Measurements from ENCODE around the gene SEMA3A. TPM values are rescaled to one million over a fixed set of nuclear protein-coding genes. Genes with fewer than 3 reads are reported as not detected.
A peak's percentile ranks its signal among the peaks of the same experiment; 100 is the strongest.

Gene SEMA3A
- total RNA-seq, 4 donors from 2014 or later: 27.8 to 39.0 (median 34.5) TPM

GRCh38 chr7:84025332-84025927 lies 169.2 kb downstream of the SEMA3A start:
- WGBS: 40% methylated on average over 3 of the region's 3 CpGs

GRCh38 chr7:84022684-84023308 lies 171.8 kb downstream of the SEMA3A start:
- H3K27me3 ChIP-seq: no peaks in the 10 kb centered on the region
- WGBS: 54% methylated on average over 5 of the region's 5 CpGs
- intact Hi-C loops (cut with DNase I): no loop called here
- H3K4me1 ChIP-seq: peaks cover 9 to 29% (median 27%) of the 10 kb centered on the region in 4 donors
- no peak for DNase-seq (ENCODE audit: extremely low spot score)
- TF ChIP-seq CTCF (IDR thresholded peaks at IDR 0.05) (no peak), EP300 (IDR thresholded peaks at IDR 0.05) (no peak), POLR2AphosphoS5 (IDR thresholded peaks at IDR 0.05) (no peak), POLR2A (IDR thresholded peaks at IDR 0.05; ENCODE audit: low read depth) (no peak)
- H3K4me3 ChIP-seq: no peak overlapping the region
- no peaks in the 10 kb centered on the region for H3K9me3 ChIP-seq
- H3K27ac ChIP-seq (replicated peaks in 1 of 4): no peak overlapping the region
- no peaks in the 10 kb centered on the region for H3K36me3 ChIP-seq

More at GRCh38 chr7:84025332-84025927, 169.2 kb downstream of the SEMA3A start:
- DNase-seq (ENCODE audit: extremely low spot score): no peak
- Histone ChIP-seq H3K36me3 (no peaks in the 10 kb centered on the region), H3K27ac (replicated peaks in 1 of 4) (peak overlapping the region in 3 of 4 donors; percentile 11 to 54 (median 42)), H3K27me3 (no peaks in the 10 kb centered on the region), H3K4me3 (no peak overlapping the region), H3K4me1 (peaks cover 9 to 29% (median 28%) of the 10 kb centered on the region in 4 donors), H3K9me3 (no peaks in the 10 kb centered on the region)
- TF ChIP-seq EP300 (IDR thresholded peaks at IDR 0.05): no peak
- TF ChIP-seq POLR2AphosphoS5 (IDR thresholded peaks at IDR 0.05): peak in 1 of 2 donors; percentile 32
- intact Hi-C loops (cut with DNase I): no loop called here

GRCh38 chr7:84022009-84022408 lies 172.6 kb downstream of the SEMA3A start:
- H3K27ac ChIP-seq (replicated peaks in 1 of 4): no peak overlapping the region

GRCh38 chr7:84021292-84021908 lies 173.2 kb downstream of the SEMA3A start:
- intact Hi-C loops (cut with DNase I): no loop called here
- no peak overlapping the region for H3K27ac ChIP-seq (replicated peaks in 1 of 4)
- WGBS: 82% methylated on average over 6 of the region's 6 CpGs
- TF ChIP-seq POLR2AphosphoS5 (IDR thresholded peaks at IDR 0.05) (no peak), CTCF (IDR thresholded peaks at IDR 0.05) (no peak), EP300 (IDR thresholded peaks at IDR 0.05) (no peak), POLR2A (IDR thresholded peaks at IDR 0.05; ENCODE audit: low read depth) (no peak)
- peaks cover 9 to 31% (median 28%) of the 10 kb centered on the region in 4 donors for H3K4me1 ChIP-seq
- DNase-seq (ENCODE audit: extremely low spot score): no peak
- no peaks in the 10 kb centered on the region for H3K9me3 ChIP-seq
- H3K36me3 ChIP-seq: no peaks in the 10 kb centered on the region
- no peaks in the 10 kb centered on the region for H3K27me3 ChIP-seq
- H3K4me3 ChIP-seq: no peak overlapping the region

More at GRCh38 chr7:84022009-84022408, 172.6 kb downstream of the SEMA3A start:
- Histone ChIP-seq H3K27me3 (no peaks in the 10 kb centered on the region), H3K36me3 (no peaks in the 10 kb centered on the region), H3K9me3 (no peaks in the 10 kb centered on the region), H3K4me3 (no peak overlapping the region), H3K4me1 (peaks cover 9 to 31% (median 28%) of the 10 kb centered on the region in 4 donors)
- DNase-seq (ENCODE audit: extremely low spot score): no peak
- WGBS: 93% methylated on average over 2 of the region's 2 CpGs
- no peak for TF ChIP-seq POLR2A (IDR thresholded peaks at IDR 0.05; ENCODE audit: low read depth)
- intact Hi-C loops (cut with DNase I): no loop called here

GRCh38 chr7:84017651-84018050 lies 176.9 kb downstream of the SEMA3A start:
- Histone ChIP-seq H3K4me3 (no peak overlapping the region), H3K9me3 (no peaks in the 10 kb centered on the region), H3K4me1 (peaks cover 2 to 9% (median 7%) of the 10 kb centered on the region in 4 donors), H3K27ac (replicated peaks in 1 of 4) (no peak overlapping the region), H3K36me3 (peaks cover 0 to 5% (median 0%) of the 10 kb centered on the region in 4 donors), H3K27me3 (no peaks in the 10 kb centered on the region)
- intact Hi-C loops (cut with DNase I): no loop called here
- TF ChIP-seq POLR2A (IDR thresholded peaks at IDR 0.05; ENCODE audit: low read depth): no peak
- TF ChIP-seq POLR2AphosphoS5 (IDR thresholded peaks at IDR 0.05): no peak
- TF ChIP-seq CTCF (IDR thresholded peaks at IDR 0.05): no peak
- TF ChIP-seq EP300 (IDR thresholded peaks at IDR 0.05): no peak
- 47% methylated on average over 2 of the region's 2 CpGs for WGBS
- DNase-seq (ENCODE audit: extremely low spot score): no peak
